A673 (cell line): Measurements from ENCODE around the gene PLCL1. TPM values are rescaled to one million over a fixed set of nuclear protein-coding genes. Genes with fewer than 3 reads are reported as not detected.
A peak's percentile ranks its signal among the peaks of the same experiment; 100 is the strongest.

ENCODE experiments used
- BruUV-seq: library from RNA; stranded (reverse); fragments of 400-500 nt; replicated peaks from 2 replicates; lab custom pipeline; 2021; lab: Mats Ljungman, UMichigan
- CTCF ChIA-PET: fragments of 300-600 bp; sonication (Branson Sonifier 250); formaldehyde crosslinking; loops from one replicate; lab custom pipeline; 2022; ENCODE audit warnings: antibody characterized with exemption; lab: Charles Lee
- POLR2A ChIA-PET: fragments of 300-600 bp; sonication (Branson Sonifier 250); formaldehyde crosslinking; loops from one replicate; lab custom pipeline; 2022; ENCODE audit warnings: antibody characterized with exemption; ENCODE audit not compliant: low non-redundant PET; lab: Charles Lee
- DNase-seq: peaks from one replicate; pipeline ENCODE4 v3.0.0-alpha.2; 2015; ENCODE audit warnings: low spot score
- H3K27ac ChIP-seq: fragments of 200-600 bp; sonication (generic); 2 replicates; pipeline ENCODE4 v1.5.1; 2016; ENCODE audit warnings: mixed run types, low read depth, mild to moderate bottlenecking, mixed read lengths, antibody characterized with exemption, low read length; ENCODE audit not compliant: poor library complexity, severe bottlenecking
- H3K27me3 ChIP-seq: fragments of 200-600 bp; sonication (generic); replicated peaks from 2 replicates; pipeline ENCODE4 v1.6.1; 2017; ENCODE audit warnings: mixed run types, low read depth, mild to moderate bottlenecking, mixed read lengths, antibody characterized with exemption, low read length; ENCODE audit not compliant: insufficient read depth, poor library complexity
- H3K36me3 ChIP-seq: fragments of 200-600 bp; sonication (generic); 2 replicates; pipeline ENCODE4 v1.6.1; 2016; ENCODE audit warnings: mixed run types, mild to moderate bottlenecking, mixed read lengths, antibody characterized with exemption, low read length; ENCODE audit not compliant: insufficient read depth, poor library complexity, severe bottlenecking
- H3K4me1 ChIP-seq: fragments of 200-600 bp; sonication (generic); 2 replicates; pipeline ENCODE4 v1.6.1; 2017; ENCODE audit warnings: mixed run types, mild to moderate bottlenecking, mixed read lengths, antibody characterized with exemption, low read length; ENCODE audit not compliant: insufficient read depth, poor library complexity, severe bottlenecking
- H3K4me3 ChIP-seq: fragments of 200-600 bp; sonication (generic); 2 replicates; pipeline ENCODE4 v1.5.1; 2016; ENCODE audit warnings: low read depth, mixed run types, mild to moderate bottlenecking, mixed read lengths, low read length; ENCODE audit not compliant: poor library complexity, severe bottlenecking
- H3K9me3 ChIP-seq: fragments of 200-600 bp; sonication (generic); 2 replicates; pipeline ENCODE4 v1.6.1; 2016; ENCODE audit warnings: mixed run types, low read depth, mild to moderate bottlenecking, mixed read lengths, antibody characterized with exemption, low read length; ENCODE audit not compliant: poor library complexity, severe bottlenecking
- CTCF ChIP-seq: fragments of 300-800, 200-600 bp; sonication (generic); conservative IDR thresholded peaks from 2 replicates; pipeline ENCODE4 v1.5.1; 2017; ENCODE audit warnings: low read depth, mild to moderate bottlenecking, antibody characterized with exemption, low read length, moderate library complexity, mixed read lengths
- EZH2 ChIP-seq: fragments of 200-600 bp; sonication (generic); IDR thresholded peaks from 2 replicates; pipeline ENCODE4 v1.6.1; 2017; ENCODE audit warnings: borderline replicate concordance, low read depth, mild to moderate bottlenecking, mixed read lengths, antibody characterized with exemption, low read length; ENCODE audit not compliant: poor library complexity, severe bottlenecking
- intact Hi-C: fragments of 100-400 bp; cut with micrococcal nuclease; formaldehyde crosslinking; loops from one replicate; pipeline ENCODE4 v1.10.0; 2022; ENCODE audit not compliant: unreplicated experiment
- total RNA-seq: library from RNA; stranded (reverse); gene quantifications from 2 replicates; pipeline ENCODE4 v1.2.3, GENCODE V29; 2021

The PLCL1 gene
- total RNA-seq, 1 experiment from 2014 or later, result not detected

- intact Hi-C loops, result no loop called here
These were observed 47.1 kb downstream of the PLCL1 start for GRCh38 chr2:197851451-197851850.

GRCh38 chr2:197852108-197852507 is 47.7 kb downstream of the PLCL1 start:
- Histone ChIP-seq H3K36me3 (no peaks in the 10 kb centered on the region), H3K27ac (no peak overlapping the region), H3K4me1 (no peaks in the 10 kb centered on the region), H3K27me3 (no peaks in the 10 kb centered on the region), H3K9me3 (no peaks in the 10 kb centered on the region), H3K4me3 (no peak overlapping the region)
- no TSS peak for BruUV-seq
- TF ChIP-seq EZH2, result no peak
- TF ChIP-seq CTCF, result no peak
- intact Hi-C loops, result no loop called here
- POLR2A ChIA-PET, result no interaction called here
- CTCF ChIA-PET, result no interaction called here
- DNase-seq, result no peak

More at GRCh38 chr2:197851451-197851850, 47.1 kb downstream of the PLCL1 start:
- no peak overlapping the region for H3K4me3 ChIP-seq
- BruUV-seq, result no TSS peak
- TF ChIP-seq EZH2 (no peak), CTCF (0 out of 2 replicates have a peak, but pooled peaks have one; percentile 17)
- no peak overlapping the region for H3K27ac ChIP-seq
- H3K9me3 ChIP-seq, result no peaks in the 10 kb centered on the region
- H3K4me1 ChIP-seq, result no peaks in the 10 kb centered on the region
- H3K27me3 ChIP-seq, result no peaks in the 10 kb centered on the region
- H3K36me3 ChIP-seq, result no peaks in the 10 kb centered on the region
- CTCF ChIA-PET, result no interaction called here
- DNase-seq, result no peak
- POLR2A ChIA-PET, result no interaction called here

GRCh38 chr2:197853549-197853948 is 49.2 kb downstream of the PLCL1 start:
- Histone ChIP-seq H3K4me1 (no peaks in the 10 kb centered on the region), H3K4me3 (no peak overlapping the region), H3K27ac (no peak overlapping the region), H3K27me3 (no peaks in the 10 kb centered on the region), H3K9me3 (no peaks in the 10 kb centered on the region), H3K36me3 (no peaks in the 10 kb centered on the region)
- no peak for DNase-seq
- POLR2A ChIA-PET, result no interaction called here
- no peak for TF ChIP-seq EZH2
- TF ChIP-seq CTCF, result no peak
- CTCF ChIA-PET, result no interaction called here
- intact Hi-C loops, result no loop called here
- no TSS peak for BruUV-seq
